ENCODE data around the gene RNU5B-1.

- TF ChIP-seq POLR2A (IDR thresholded peaks at IDR 0.05) (no peak), EP300 (IDR thresholded peaks at IDR 0.05) (no peak)
- TF ChIP-seq, protein P1, sequence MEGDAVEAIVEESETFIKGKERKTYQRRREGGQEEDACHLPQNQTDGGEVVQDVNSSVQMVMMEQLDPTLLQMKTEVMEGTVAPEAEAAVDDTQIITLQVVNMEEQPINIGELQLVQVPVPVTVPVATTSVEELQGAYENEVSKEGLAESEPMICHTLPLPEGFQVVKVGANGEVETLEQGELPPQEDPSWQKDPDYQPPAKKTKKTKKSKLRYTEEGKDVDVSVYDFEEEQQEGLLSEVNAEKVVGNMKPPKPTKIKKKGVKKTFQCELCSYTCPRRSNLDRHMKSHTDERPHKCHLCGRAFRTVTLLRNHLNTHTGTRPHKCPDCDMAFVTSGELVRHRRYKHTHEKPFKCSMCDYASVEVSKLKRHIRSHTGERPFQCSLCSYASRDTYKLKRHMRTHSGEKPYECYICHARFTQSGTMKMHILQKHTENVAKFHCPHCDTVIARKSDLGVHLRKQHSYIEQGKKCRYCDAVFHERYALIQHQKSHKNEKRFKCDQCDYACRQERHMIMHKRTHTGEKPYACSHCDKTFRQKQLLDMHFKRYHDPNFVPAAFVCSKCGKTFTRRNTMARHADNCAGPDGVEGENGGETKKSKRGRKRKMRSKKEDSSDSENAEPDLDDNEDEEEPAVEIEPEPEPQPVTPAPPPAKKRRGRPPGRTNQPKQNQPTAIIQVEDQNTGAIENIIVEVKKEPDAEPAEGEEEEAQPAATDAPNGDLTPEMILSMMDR (IDR thresholded peaks at IDR 0.05), result no peak
Observed at GRCh38 chr15:65333148-65333820, 28.8 kb downstream of the RNU5B-1 start.

Data from sigmoid colon (tissue), 4 donors.